ENCODE measurements around the gene XYLT1. TPM values are rescaled to one million over a fixed set of nuclear protein-coding genes. Genes with fewer than 3 reads are reported as not detected.

XYLT1 gene
- total RNA-seq, 1 experiment from 2014 or later, result 1.7 TPM

- Histone ChIP-seq H3K9me3 (ENCODE audit: insufficient read depth, low read depth) (no peaks in the 10 kb centered on the region), H3K79me2 (ENCODE audit: low read depth) (no peaks in the 10 kb centered on the region), H3K9me2 (ENCODE audit: insufficient read depth) (no peaks in the 10 kb centered on the region), H2AFZ (no peak overlapping the region), H3K4me1 (replicated peaks; ENCODE audit: insufficient read depth) (no peaks in the 10 kb centered on the region), H3K4me2 (no peak overlapping the region), H3F3A (ENCODE audit: insufficient read depth, low read depth) (no peaks in the 10 kb centered on the region), H3K36me3 (ENCODE audit: low read depth) (no peaks in the 10 kb centered on the region), H3K27me3 (ENCODE audit: insufficient read depth, low read depth) (no peaks in the 10 kb centered on the region), H4K20me1 (ENCODE audit: insufficient read depth) (no peaks in the 10 kb centered on the region), H3K4me3 (no peak overlapping the region), H3K27ac (no peak overlapping the region)
- TF ChIP-seq EZH2 (IDR thresholded peaks at IDR 0.05; ENCODE audit: low read depth), result no peak
- no peak for TF ChIP-seq CTCF (conservative IDR thresholded peaks at IDR 0.05)
- no peak for DNase-seq
- intact Hi-C loops (cut with micrococcal nuclease; ENCODE audit: unreplicated experiment), result no loop called here
- ChIA-PET CTCF (no interaction called here), POLR2A (ENCODE audit: unreplicated experiment) (no interaction called here)
- BruUV-seq (replicated peaks), result no TSS peak
Measured at GRCh38 chr16:17143546-17144419, 327.0 kb downstream of the XYLT1 start.

GRCh38 chr16:17138801-17139200, 332.0 kb downstream of the XYLT1 start:
- Histone ChIP-seq H3K4me3 (no peak overlapping the region), H3K4me2 (no peak overlapping the region), H3K27ac (no peak overlapping the region), H3K4me1 (replicated peaks; ENCODE audit: insufficient read depth) (no peaks in the 10 kb centered on the region), H3F3A (ENCODE audit: insufficient read depth, low read depth) (no peaks in the 10 kb centered on the region), H3K9me3 (ENCODE audit: insufficient read depth, low read depth) (no peaks in the 10 kb centered on the region), H4K20me1 (ENCODE audit: insufficient read depth) (no peaks in the 10 kb centered on the region), H3K36me3 (ENCODE audit: low read depth) (no peaks in the 10 kb centered on the region), H3K9me2 (ENCODE audit: insufficient read depth) (no peaks in the 10 kb centered on the region), H3K27me3 (ENCODE audit: insufficient read depth, low read depth) (peaks cover 6% of the 10 kb centered on the region), H3K79me2 (ENCODE audit: low read depth) (no peaks in the 10 kb centered on the region), H2AFZ (no peak overlapping the region)
- intact Hi-C loops (cut with micrococcal nuclease; ENCODE audit: unreplicated experiment), result no loop called here
- CTCF ChIA-PET, result no interaction called here
- TF ChIP-seq CTCF (conservative IDR thresholded peaks at IDR 0.05), result no peak
- TF ChIP-seq EZH2 (IDR thresholded peaks at IDR 0.05; ENCODE audit: low read depth), result no peak
- no TSS peak for BruUV-seq (replicated peaks)
- POLR2A ChIA-PET (ENCODE audit: unreplicated experiment), result no interaction called here
- DNase-seq, result peak in 1 of 2 experiments; percentile 1

GRCh38 chr16:17135439-17135838, 335.3 kb downstream of the XYLT1 start:
- BruUV-seq (replicated peaks), result no TSS peak
- no peak overlapping the region for H3K27ac ChIP-seq
- ChIA-PET CTCF (no interaction called here), POLR2A (ENCODE audit: unreplicated experiment) (no interaction called here)
- TF ChIP-seq CTCF (conservative IDR thresholded peaks at IDR 0.05) (no peak), EZH2 (IDR thresholded peaks at IDR 0.05; ENCODE audit: low read depth) (no peak)
- H3K4me1 ChIP-seq (replicated peaks; ENCODE audit: insufficient read depth), result no peaks in the 10 kb centered on the region
- intact Hi-C loops (cut with micrococcal nuclease; ENCODE audit: unreplicated experiment), result no loop called here
- no peak overlapping the region for H3K4me3 ChIP-seq
- no peak for DNase-seq
- no peaks in the 10 kb centered on the region for H3K79me2 ChIP-seq (ENCODE audit: low read depth)
- no peaks in the 10 kb centered on the region for H3K9me2 ChIP-seq (ENCODE audit: insufficient read depth)
- H3K4me2 ChIP-seq, result no peak overlapping the region
- H2AFZ ChIP-seq, result no peak overlapping the region
- no peaks in the 10 kb centered on the region for H3K9me3 ChIP-seq (ENCODE audit: insufficient read depth, low read depth)
- no peaks in the 10 kb centered on the region for H3F3A ChIP-seq (ENCODE audit: insufficient read depth, low read depth)
- H4K20me1 ChIP-seq (ENCODE audit: insufficient read depth), result no peaks in the 10 kb centered on the region
- no peaks in the 10 kb centered on the region for H3K36me3 ChIP-seq (ENCODE audit: low read depth)
- peaks cover 27% of the 10 kb centered on the region for H3K27me3 ChIP-seq (ENCODE audit: insufficient read depth, low read depth)

Data from PC-9 (cell line).